SKM-1 treated with dmso at 0.1 percent for 144 hours (cell line): Measurements from ENCODE around the gene CNIH3.

Experiments
- DNase-seq: peaks from one replicate; lab custom pipeline; 2025; ENCODE audit not compliant: unreplicated experiment; lab: John Stamatoyannopoulos, UW

The CNIH3 gene

GRCh38 chr1:224767676-224768075, 151.6 kb downstream of the CNIH3 start:
- no peak for DNase-seq

GRCh38 chr1:224768971-224769370, 152.9 kb downstream of the CNIH3 start:
- DNase-seq = no peak

- DNase-seq = no peak
Measured at GRCh38 chr1:224769452-224770335, 153.6 kb downstream of the CNIH3 start.

GRCh38 chr1:224770336-224770693, 154.2 kb downstream of the CNIH3 start:
- no peak for DNase-seq

GRCh38 chr1:224773646-224774045, 157.5 kb downstream of the CNIH3 start:
- no peak for DNase-seq

- no peak for DNase-seq
Measured at GRCh38 chr1:224774378-224774777, 158.3 kb downstream of the CNIH3 start.

GRCh38 chr1:224777180-224777579, 161.1 kb downstream of the CNIH3 start:
- no peak for DNase-seq

- no peak for DNase-seq
Measured at GRCh38 chr1:224779536-224779935, 163.4 kb downstream of the CNIH3 start.

GRCh38 chr1:224780736-224781135, 164.6 kb downstream of the CNIH3 start:
- DNase-seq = no peak

GRCh38 chr1:224781800-224782199, 165.7 kb downstream of the CNIH3 start:
- no peak for DNase-seq

GRCh38 chr1:224782281-224783000, 166.3 kb downstream of the CNIH3 start:
- DNase-seq = no peak

GRCh38 chr1:224783006-224783651, 167.0 kb downstream of the CNIH3 start:
- peak; percentile 69 for DNase-seq

- no peak for DNase-seq
Measured at GRCh38 chr1:224784265-224785039, 168.3 kb downstream of the CNIH3 start.

- DNase-seq = peak; percentile 49
Measured at GRCh38 chr1:224785040-224785328, 168.9 kb downstream of the CNIH3 start.

- no peak for DNase-seq
Measured at GRCh38 chr1:224785622-224786021, 169.5 kb downstream of the CNIH3 start.

GRCh38 chr1:224786533-224787250, 170.6 kb downstream of the CNIH3 start:
- no peak for DNase-seq

GRCh38 chr1:224789311-224789710, 173.2 kb downstream of the CNIH3 start:
- no peak for DNase-seq
